KMS-11 (cell line): ENCODE measurements around the gene MESP2.
A peak's percentile ranks its signal among the peaks of the same experiment; 100 is the strongest.

ENCODE experiments used
- H2AFZ ChIP-seq: fragments of 200-600 bp; sonication (generic); 2 replicates; pipeline ENCODE4 v1.6.1; 2016; ENCODE audit warnings: antibody characterized with exemption, mixed run types, low read depth
- H3K27ac ChIP-seq: fragments of 200-600 bp; sonication (generic); 2 replicates; pipeline ENCODE4 v1.6.1; 2016; ENCODE audit warnings: mild to moderate bottlenecking, mixed run types
- H3K27me3 ChIP-seq: fragments of 200-600 bp; sonication (generic); 2 replicates; pipeline ENCODE4 v1.6.1; 2017; ENCODE audit warnings: mild to moderate bottlenecking, low read depth, mixed run types, moderate library complexity; ENCODE audit not compliant: insufficient read depth
- H3K36me3 ChIP-seq: fragments of 200-600 bp; sonication (generic); 2 replicates; pipeline ENCODE4 v1.6.1; 2017; ENCODE audit warnings: mild to moderate bottlenecking, mixed run types; ENCODE audit not compliant: insufficient read depth
- H3K4me1 ChIP-seq: fragments of 200-600 bp; sonication (generic); 2 replicates; pipeline ENCODE4 v1.6.1; 2016; ENCODE audit warnings: mild to moderate bottlenecking, low read depth, mixed run types; ENCODE audit not compliant: poor library complexity, severe bottlenecking
- H3K4me2 ChIP-seq: fragments of 200-600 bp; sonication (generic); 2 replicates; pipeline ENCODE4 v1.7.0; 2016; ENCODE audit warnings: mild to moderate bottlenecking, mixed run types
- H3K4me3 ChIP-seq: fragments of 200-600 bp; sonication (generic); IDR thresholded peaks from 2 replicates; pipeline ENCODE4 v1.6.1; 2017; ENCODE audit warnings: low read depth, low read length, mixed read lengths; ENCODE audit not compliant: insufficient read depth
- H3K79me2 ChIP-seq: fragments of 200-600 bp; sonication (generic); 2 replicates; pipeline ENCODE4 v1.6.1; 2016; ENCODE audit warnings: low read depth, mixed run types; ENCODE audit not compliant: insufficient read depth
- H3K9ac ChIP-seq: fragments of 200-600 bp; sonication (generic); 2 replicates; pipeline ENCODE4 v1.6.1; 2016; ENCODE audit warnings: mild to moderate bottlenecking, mixed run types
- H4K20me1 ChIP-seq: fragments of 200-600 bp; sonication (generic); 2 replicates; pipeline ENCODE4 v1.6.1; 2016; ENCODE audit warnings: mild to moderate bottlenecking, mixed run types; ENCODE audit not compliant: insufficient read depth
- CTCF ChIP-seq: fragments of 200-600 bp; sonication (generic); conservative IDR thresholded peaks from 2 replicates; pipeline ENCODE4 v1.6.1; 2017; ENCODE audit warnings: low read depth, mild to moderate bottlenecking, antibody characterized with exemption, low read length, moderate library complexity, mixed read lengths

MESP2 gene

GRCh38 chr15:89749054-89749453 is 27.1 kb upstream of the MESP2 start:
- Histone ChIP-seq H3K36me3 (no peaks in the 10 kb centered on the region), H2AFZ (no peak overlapping the region), H3K27ac (no peak overlapping the region), H3K4me1 (peaks cover 12% of the 10 kb centered on the region), H3K4me2 (no peak overlapping the region), H3K9ac (no peak overlapping the region), H3K27me3 (no peaks in the 10 kb centered on the region), H3K4me3 (no peak overlapping the region), H3K79me2 (no peaks in the 10 kb centered on the region), H4K20me1 (no peaks in the 10 kb centered on the region)
- no peak for TF ChIP-seq CTCF

DNA sequence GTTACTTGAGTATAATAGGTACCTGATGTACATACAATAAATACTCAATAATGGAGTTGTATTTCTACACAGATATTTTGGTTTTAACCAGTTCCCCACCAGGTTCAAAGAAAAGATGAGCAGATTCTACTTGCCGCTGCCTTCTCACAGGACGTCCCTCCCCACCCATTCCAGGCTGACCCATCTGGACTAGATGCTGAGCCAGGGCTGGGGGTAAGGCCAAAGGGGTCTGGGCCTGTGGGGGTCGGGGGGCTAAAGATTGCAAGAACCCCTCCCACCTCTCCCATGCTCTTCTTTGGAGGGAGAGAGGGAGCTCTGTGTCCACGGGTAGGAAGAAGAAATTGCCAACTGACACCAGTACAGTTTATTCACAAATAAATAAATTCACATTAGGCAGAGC is 26.6 kb upstream of the MESP2 start:
- H3K9ac ChIP-seq: peak overlapping the region; percentile 74; the same call in 1 of the 2 replicates
- TF ChIP-seq CTCF: no peak
- H4K20me1 ChIP-seq: no peaks in the 10 kb centered on the region
- H3K36me3 ChIP-seq: no peaks in the 10 kb centered on the region
- peak overlapping the region; percentile 87 for H2AFZ ChIP-seq
- H3K27ac ChIP-seq: no peak overlapping the region
- H3K4me2 ChIP-seq: peak overlapping the region; percentile 91
- H3K4me3 ChIP-seq: no peak overlapping the region
- H3K27me3 ChIP-seq: no peaks in the 10 kb centered on the region
- peaks cover 12% of the 10 kb centered on the region for H3K4me1 ChIP-seq
- H3K79me2 ChIP-seq: no peaks in the 10 kb centered on the region

DNA sequence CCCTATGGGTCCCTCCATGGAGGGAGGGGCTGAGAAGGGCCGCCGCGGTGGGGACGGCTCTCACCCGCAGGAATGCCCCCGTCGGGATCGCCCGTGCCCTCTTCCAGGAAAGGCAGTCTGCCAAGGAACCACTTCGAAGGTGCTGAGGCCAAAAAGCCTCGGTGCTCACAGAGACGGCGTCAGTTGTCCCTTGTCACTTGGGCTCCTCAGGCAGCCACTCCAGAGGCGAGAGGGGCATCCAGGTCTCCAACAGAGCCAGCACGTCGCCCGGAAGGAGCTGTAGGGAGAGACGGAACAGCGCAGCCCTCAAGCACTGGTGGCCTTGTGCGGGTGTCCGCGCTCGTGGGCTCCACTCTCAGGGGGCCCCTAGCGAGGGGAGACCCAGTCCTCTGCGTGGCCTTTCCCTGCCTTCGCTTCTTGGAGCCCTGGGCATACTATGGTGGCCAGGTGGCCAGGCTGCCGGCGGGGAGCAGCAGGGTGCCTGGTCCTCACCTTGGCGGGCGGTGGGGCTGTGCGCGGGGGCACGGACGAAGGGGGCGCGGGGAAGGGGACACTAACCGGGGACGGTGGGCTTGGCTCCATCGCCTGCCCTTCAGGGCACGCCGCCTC is 26.1 kb upstream of the MESP2 start:
- no peaks in the 10 kb centered on the region for H3K79me2 ChIP-seq
- no peaks in the 10 kb centered on the region for H3K27me3 ChIP-seq
- no peak for TF ChIP-seq CTCF
- peak overlapping the region; percentile 74 for H3K9ac ChIP-seq
- H3K27ac ChIP-seq: peak overlapping the region; percentile 20; the same call in 1 of the 2 replicates
- H3K4me3 ChIP-seq: no peak overlapping the region
- peak overlapping the region; percentile 91 for H3K4me2 ChIP-seq
- H3K4me1 ChIP-seq: peaks cover 12% of the 10 kb centered on the region
- no peaks in the 10 kb centered on the region for H3K36me3 ChIP-seq
- no peaks in the 10 kb centered on the region for H4K20me1 ChIP-seq
- peak overlapping the region; percentile 87 for H2AFZ ChIP-seq

- H3K4me1 ChIP-seq: peaks cover 12% of the 10 kb centered on the region
- peak; percentile 60 for TF ChIP-seq CTCF
- peak within 1 kb of the TSS; percentile 87 for H2AFZ ChIP-seq
- H3K79me2 ChIP-seq: no peaks in the 10 kb centered on the region
- H3K9ac ChIP-seq: peak within 1 kb of the TSS; percentile 74
- peak within 1 kb of the TSS; percentile 91 for H3K4me2 ChIP-seq
- H3K27ac ChIP-seq: peak within 1 kb of the TSS; percentile 20; the same call in 1 of the 2 replicates
- no peaks in the 10 kb centered on the region for H3K36me3 ChIP-seq
- H3K4me3 ChIP-seq: no peak within 1 kb of the TSS
- no peaks in the 10 kb centered on the region for H3K27me3 ChIP-seq
- H4K20me1 ChIP-seq: no peaks in the 10 kb centered on the region
These were observed 25.3 kb upstream of the MESP2 start, which contains the start of gene MESP1 for GRCh38 chr15:89750560-89751542. TSS of gene MESP1 (minus strand) at chr15:89751249. CDS start at chr15:89751231, 18 bp downstream.
